22Rv1 (cell line): ENCODE measurements around the gene PRKCE.

Experiments
- ZFX ChIP-seq: fragments of 450-650 bp; IDR thresholded peaks from 2 replicates; pipeline ENCODE4 v1.6.1; 2017; ENCODE audit warnings: antibody characterized with exemption, borderline replicate concordance
- TF ChIP-seq, protein P1 (sequence below): fragments of 450-650 bp; IDR thresholded peaks from 2 replicates; pipeline ENCODE4 v1.5.1; 2017; ENCODE audit warnings: mild to moderate bottlenecking

- TF ChIP-seq, protein P1, sequence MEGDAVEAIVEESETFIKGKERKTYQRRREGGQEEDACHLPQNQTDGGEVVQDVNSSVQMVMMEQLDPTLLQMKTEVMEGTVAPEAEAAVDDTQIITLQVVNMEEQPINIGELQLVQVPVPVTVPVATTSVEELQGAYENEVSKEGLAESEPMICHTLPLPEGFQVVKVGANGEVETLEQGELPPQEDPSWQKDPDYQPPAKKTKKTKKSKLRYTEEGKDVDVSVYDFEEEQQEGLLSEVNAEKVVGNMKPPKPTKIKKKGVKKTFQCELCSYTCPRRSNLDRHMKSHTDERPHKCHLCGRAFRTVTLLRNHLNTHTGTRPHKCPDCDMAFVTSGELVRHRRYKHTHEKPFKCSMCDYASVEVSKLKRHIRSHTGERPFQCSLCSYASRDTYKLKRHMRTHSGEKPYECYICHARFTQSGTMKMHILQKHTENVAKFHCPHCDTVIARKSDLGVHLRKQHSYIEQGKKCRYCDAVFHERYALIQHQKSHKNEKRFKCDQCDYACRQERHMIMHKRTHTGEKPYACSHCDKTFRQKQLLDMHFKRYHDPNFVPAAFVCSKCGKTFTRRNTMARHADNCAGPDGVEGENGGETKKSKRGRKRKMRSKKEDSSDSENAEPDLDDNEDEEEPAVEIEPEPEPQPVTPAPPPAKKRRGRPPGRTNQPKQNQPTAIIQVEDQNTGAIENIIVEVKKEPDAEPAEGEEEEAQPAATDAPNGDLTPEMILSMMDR = no peak
- no peak for TF ChIP-seq ZFX
These were observed 118.5 kb downstream of the PRKCE start for GRCh38 chr2:45769854-45770576.
